Measurements from ENCODE around the gene SLC35E2B.

The SLC35E2B gene

DNA sequence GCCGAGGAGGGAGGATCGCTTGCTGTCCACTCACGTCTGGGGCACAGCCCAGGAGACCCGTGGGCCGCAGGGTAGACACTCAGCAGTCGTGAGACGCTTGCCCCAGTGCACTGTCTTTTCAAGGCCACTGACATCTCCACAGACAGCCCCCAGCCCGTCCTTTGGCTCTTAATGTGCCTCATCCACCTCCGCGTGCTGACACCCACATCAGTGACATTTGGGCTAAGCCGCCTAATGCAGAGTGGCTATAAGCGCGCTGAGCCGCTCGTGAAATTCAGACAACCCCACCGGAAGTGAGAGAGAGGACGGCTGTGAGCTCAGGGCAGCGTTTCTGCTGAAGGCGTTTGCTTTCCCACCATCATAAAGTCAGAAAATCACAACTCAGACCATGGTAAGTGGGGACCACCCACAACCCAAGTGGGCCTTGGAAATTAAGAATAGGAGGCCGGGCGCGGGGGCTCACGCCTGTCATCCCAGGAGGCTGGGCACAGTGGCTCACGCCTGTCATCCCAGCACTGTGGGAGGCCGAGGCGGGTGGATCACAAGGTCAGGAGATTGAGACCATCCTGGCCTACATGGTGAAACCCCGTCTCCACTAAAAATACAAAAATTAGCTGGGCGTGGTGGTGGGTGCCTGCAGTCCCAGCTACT, 8.4 kb downstream of the SLC35E2B start:
- Histone ChIP-seq H3K4me3 (IDR thresholded peaks at IDR 0.05; ENCODE audit: insufficient read depth, low read depth, low read length) (no peak overlapping the region), H3K4me2 (no peak overlapping the region), H3K36me3 (ENCODE audit: insufficient read depth) (no peaks in the 10 kb centered on the region), H4K20me1 (ENCODE audit: insufficient read depth) (no peaks in the 10 kb centered on the region), H2AFZ (ENCODE audit: low read depth) (no peak overlapping the region), H3K27ac (no peak overlapping the region), H3K79me2 (ENCODE audit: insufficient read depth, low read depth) (peaks cover 39% of the 10 kb centered on the region; the same call in 1 of the 2 replicates), H3K27me3 (ENCODE audit: insufficient read depth, low read depth) (no peaks in the 10 kb centered on the region), H3K9ac (no peak overlapping the region), H3K4me1 (ENCODE audit: low read depth, poor library complexity, severe bottlenecking) (peaks cover 4% of the 10 kb centered on the region)
- TF ChIP-seq, protein P1, sequence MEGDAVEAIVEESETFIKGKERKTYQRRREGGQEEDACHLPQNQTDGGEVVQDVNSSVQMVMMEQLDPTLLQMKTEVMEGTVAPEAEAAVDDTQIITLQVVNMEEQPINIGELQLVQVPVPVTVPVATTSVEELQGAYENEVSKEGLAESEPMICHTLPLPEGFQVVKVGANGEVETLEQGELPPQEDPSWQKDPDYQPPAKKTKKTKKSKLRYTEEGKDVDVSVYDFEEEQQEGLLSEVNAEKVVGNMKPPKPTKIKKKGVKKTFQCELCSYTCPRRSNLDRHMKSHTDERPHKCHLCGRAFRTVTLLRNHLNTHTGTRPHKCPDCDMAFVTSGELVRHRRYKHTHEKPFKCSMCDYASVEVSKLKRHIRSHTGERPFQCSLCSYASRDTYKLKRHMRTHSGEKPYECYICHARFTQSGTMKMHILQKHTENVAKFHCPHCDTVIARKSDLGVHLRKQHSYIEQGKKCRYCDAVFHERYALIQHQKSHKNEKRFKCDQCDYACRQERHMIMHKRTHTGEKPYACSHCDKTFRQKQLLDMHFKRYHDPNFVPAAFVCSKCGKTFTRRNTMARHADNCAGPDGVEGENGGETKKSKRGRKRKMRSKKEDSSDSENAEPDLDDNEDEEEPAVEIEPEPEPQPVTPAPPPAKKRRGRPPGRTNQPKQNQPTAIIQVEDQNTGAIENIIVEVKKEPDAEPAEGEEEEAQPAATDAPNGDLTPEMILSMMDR (conservative IDR thresholded peaks at IDR 0.05; ENCODE audit: low read depth, low read length) = no peak

DNA sequence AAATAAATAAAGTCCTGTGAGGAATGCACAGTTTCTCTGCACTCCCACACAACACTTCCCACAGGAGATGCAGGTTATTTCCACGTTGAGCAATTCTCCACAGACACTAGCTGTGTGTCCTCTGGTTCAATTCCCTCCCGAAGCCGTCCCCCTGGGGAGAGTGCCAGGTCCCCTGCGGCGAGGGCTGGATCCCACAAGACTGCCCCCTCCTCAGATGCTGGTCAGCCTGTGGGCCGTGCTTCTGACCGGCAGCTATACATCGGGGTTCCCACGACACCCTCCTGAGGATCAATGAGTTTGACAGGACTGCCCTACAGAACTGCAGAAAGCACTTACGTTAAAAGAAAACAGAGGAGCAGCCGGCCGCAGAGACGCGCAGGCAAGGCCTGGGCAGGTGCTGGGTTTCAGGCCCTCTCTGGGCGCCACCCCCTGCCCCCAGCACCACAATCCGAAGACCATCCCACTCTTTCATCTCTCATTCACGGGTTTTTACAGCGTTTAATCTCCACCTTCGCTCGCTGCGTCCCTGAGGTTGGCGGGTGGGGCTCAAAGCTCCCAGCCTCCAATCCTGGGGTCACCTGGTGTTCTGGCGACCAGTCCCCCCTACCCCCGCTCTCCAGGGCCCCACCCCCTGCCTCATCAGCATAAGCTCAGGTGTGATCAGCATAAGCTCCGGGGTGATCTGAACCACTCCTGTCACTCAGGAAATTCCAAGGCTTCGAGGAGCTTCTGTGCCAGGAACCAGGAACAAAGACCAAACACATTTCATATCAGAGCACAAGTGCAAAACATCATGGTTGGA, 9.3 kb downstream of the SLC35E2B start:
- Histone ChIP-seq H3K27me3 (ENCODE audit: insufficient read depth, low read depth) (no peaks in the 10 kb centered on the region), H3K4me2 (no peak overlapping the region), H3K79me2 (ENCODE audit: insufficient read depth, low read depth) (peaks cover 39% of the 10 kb centered on the region; the same call in 1 of the 2 replicates), H3K27ac (no peak overlapping the region), H4K20me1 (ENCODE audit: insufficient read depth) (no peaks in the 10 kb centered on the region), H3K36me3 (ENCODE audit: insufficient read depth) (no peaks in the 10 kb centered on the region), H3K4me1 (ENCODE audit: low read depth, poor library complexity, severe bottlenecking) (peaks cover 13% of the 10 kb centered on the region), H3K9ac (no peak overlapping the region), H3K4me3 (IDR thresholded peaks at IDR 0.05; ENCODE audit: insufficient read depth, low read depth, low read length) (no peak overlapping the region), H2AFZ (ENCODE audit: low read depth) (no peak overlapping the region)
- TF ChIP-seq, protein P1 (conservative IDR thresholded peaks at IDR 0.05; ENCODE audit: low read depth, low read length) = no peak

DNA sequence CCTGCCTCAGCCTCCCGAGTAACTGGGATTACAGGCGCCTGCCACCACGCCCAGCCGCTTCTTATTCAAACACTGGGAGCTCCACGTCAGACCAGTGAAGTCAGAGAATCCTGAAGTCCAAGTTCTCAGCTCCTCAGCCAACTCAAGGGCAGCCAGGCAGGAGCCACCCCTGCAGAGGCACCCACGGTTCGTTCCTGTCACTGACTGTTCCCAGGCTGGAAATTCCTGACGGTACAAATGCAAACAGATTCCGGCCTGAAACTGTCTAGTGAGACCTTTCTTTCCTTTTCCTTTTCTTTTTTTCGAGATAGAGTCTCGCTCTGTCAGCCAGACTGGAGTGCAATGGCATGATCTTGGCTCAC, 11.7 kb downstream of the SLC35E2B start:
- Histone ChIP-seq H3K4me2 (no peak overlapping the region), H3K79me2 (ENCODE audit: insufficient read depth, low read depth) (peaks cover 32% of the 10 kb centered on the region; the same call in 1 of the 2 replicates), H2AFZ (ENCODE audit: low read depth) (no peak overlapping the region), H3K36me3 (ENCODE audit: insufficient read depth) (no peaks in the 10 kb centered on the region), H4K20me1 (ENCODE audit: insufficient read depth) (no peaks in the 10 kb centered on the region), H3K4me1 (ENCODE audit: low read depth, poor library complexity, severe bottlenecking) (peaks cover 24% of the 10 kb centered on the region), H3K27me3 (ENCODE audit: insufficient read depth, low read depth) (no peaks in the 10 kb centered on the region), H3K4me3 (IDR thresholded peaks at IDR 0.05; ENCODE audit: insufficient read depth, low read depth, low read length) (no peak overlapping the region), H3K9ac (no peak overlapping the region), H3K27ac (no peak overlapping the region)
- TF ChIP-seq, protein P1 (conservative IDR thresholded peaks at IDR 0.05; ENCODE audit: low read depth, low read length) = no peak

DNA sequence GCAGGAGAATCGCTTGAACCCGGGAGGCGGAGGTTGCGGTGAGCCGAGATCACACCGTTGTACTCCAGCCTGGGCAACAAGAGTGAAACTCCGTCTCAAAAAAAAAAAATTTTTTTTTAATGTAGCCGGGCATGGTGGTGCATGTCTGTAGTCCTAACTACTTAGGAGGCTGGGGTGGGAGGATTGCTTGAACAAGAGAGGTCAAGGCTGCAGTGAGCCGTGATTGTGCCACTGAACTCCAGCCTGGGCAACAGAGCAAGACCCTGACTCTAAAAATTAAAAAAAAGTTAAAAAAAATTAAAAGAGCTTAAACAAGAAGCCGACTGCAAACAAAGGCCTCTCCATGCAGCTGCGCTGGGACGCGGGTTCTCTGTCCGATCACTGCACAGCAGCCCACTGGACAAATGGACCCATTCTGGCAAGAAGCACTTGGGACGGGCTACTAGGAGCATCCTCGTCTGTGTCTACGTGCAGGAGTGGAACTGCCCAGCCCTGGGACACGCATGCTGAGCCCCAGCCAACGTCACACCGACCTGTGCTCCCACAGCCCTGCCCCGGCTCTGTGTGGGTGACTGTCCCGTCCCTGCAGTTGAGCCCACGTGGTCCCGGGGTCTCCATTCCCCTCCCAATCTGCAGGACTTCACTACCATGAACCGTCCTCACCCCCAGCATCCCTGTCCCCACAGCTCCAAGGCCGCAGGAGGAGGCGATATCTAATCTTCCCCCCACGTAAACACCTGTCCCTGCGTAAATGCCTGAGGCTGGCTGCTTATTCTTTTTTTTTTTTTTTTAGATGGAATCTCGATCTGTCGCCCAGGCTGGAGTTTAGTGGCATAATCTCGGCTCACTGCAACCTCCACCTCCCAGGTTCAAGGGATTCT, 12.3 kb downstream of the SLC35E2B start:
- H4K20me1 ChIP-seq (ENCODE audit: insufficient read depth) = no peaks in the 10 kb centered on the region
- H2AFZ ChIP-seq (ENCODE audit: low read depth) = no peak overlapping the region
- no peak overlapping the region for H3K27ac ChIP-seq
- H3K4me1 ChIP-seq (ENCODE audit: low read depth, poor library complexity, severe bottlenecking) = peaks cover 24% of the 10 kb centered on the region
- peaks cover 25% of the 10 kb centered on the region; the same call in 1 of the 2 replicates for H3K79me2 ChIP-seq (ENCODE audit: insufficient read depth, low read depth)
- TF ChIP-seq, protein P1 (conservative IDR thresholded peaks at IDR 0.05; ENCODE audit: low read depth, low read length) = no peak
- H3K36me3 ChIP-seq (ENCODE audit: insufficient read depth) = no peaks in the 10 kb centered on the region
- H3K9ac ChIP-seq = no peak overlapping the region
- H3K4me3 ChIP-seq (IDR thresholded peaks at IDR 0.05; ENCODE audit: insufficient read depth, low read depth, low read length) = no peak overlapping the region
- no peaks in the 10 kb centered on the region for H3K27me3 ChIP-seq (ENCODE audit: insufficient read depth, low read depth)
- H3K4me2 ChIP-seq = no peak overlapping the region
